Body of pancreas (tissue), 4 donors: ENCODE results near the gene NGDN. TPM values are rescaled to one million over a fixed set of nuclear protein-coding genes. Genes with fewer than 3 reads are reported as not detected.

Source experiments
- ATAC-seq: fragments of 150-250 bp; one replicate; pipeline ENCODE4 v1.9.1; 2016
- DNase-seq, 4 donors: peaks; one replicate each; pipeline ENCODE4 v3.0.0-alpha.2; 2019
- H3K27ac ChIP-seq, 4 donors: fragments of 200-600 bp; sonication (generic); 1 replicate in 3 of 4; 2 replicates in 1 of 4; pipeline versions ENCODE4 v1.5.1 to v1.6.1; 2016 to 2019; ENCODE audit warnings: mild to moderate bottlenecking in 1 of 4, mixed read lengths in 1 of 4, moderate library complexity in 1 of 4
- H3K27me3 ChIP-seq, 2 donors: fragments of 200-600 bp; sonication (generic); one replicate each; pipeline ENCODE4 v1.6.0; 2016; ENCODE audit warnings: mild to moderate bottlenecking in 1 of 2
- H3K36me3 ChIP-seq, 2 donors: fragments of 200-600 bp; sonication (generic); replicated peaks in 1 of 2; 2 replicates each; pipeline ENCODE4 v1.5.1; 2016; ENCODE audit warnings: low read depth in 2 of 2; ENCODE audit not compliant: insufficient read depth in 1 of 2
- H3K4me1 ChIP-seq: fragments of 200-600 bp; sonication (generic); one replicate; pipeline ENCODE4 v1.6.0; 2016
- H3K4me3 ChIP-seq, 2 donors: fragments of 200-600 bp; sonication (generic); 1 replicate in 1 of 2; 2 replicates in 1 of 2; pipeline ENCODE4 v1.5.1; 2016 to 2019
- H3K9me3 ChIP-seq, 3 donors: fragments of 200-600 bp; sonication (generic); 1 replicate in 2 of 3; 2 replicates in 1 of 3; pipeline ENCODE4 v1.5.1; 2016
- CTCF ChIP-seq, 7 experiments: fragments of 450-650 bp in 4 of 7; fragments of 200-600 bp in 3 of 7; sonication (generic) in 3 of 7; IDR thresholded peaks; one replicate each; pipeline ENCODE4 v1.5.1; 2016 to 2019; ENCODE audit warnings: antibody characterized with exemption in 7 of 7
- POLR2A ChIP-seq, 3 donors: fragments of 450-650 bp; IDR thresholded peaks; one replicate each; pipeline ENCODE4 v1.6.1; 2016; ENCODE audit warnings: antibody characterized with exemption in 3 of 3, mild to moderate bottlenecking in 2 of 3
- WGBS, 2 donors: methylation state at CpG; one replicate each; pipeline ENCODE4 v1.1.5; 2017; 5-methylcytosine and 5-hydroxymethylcytosine counted together
- intact Hi-C: fragments of 100-400 bp; cut with DNase I; formaldehyde crosslinking; loops from one replicate; pipeline ENCODE4 v1.15.1; 2023
- total RNA-seq, 2 donors: library from RNA; depleted of rRNA; stranded (reverse); fragments of >200 nt; gene quantifications; one replicate each; pipeline ENCODE4 v1.1.0, GENCODE V29; 2016

NGDN gene
- total RNA-seq, 2 donors from 2014 or later: 29.0 to 31.6 TPM

DNA sequence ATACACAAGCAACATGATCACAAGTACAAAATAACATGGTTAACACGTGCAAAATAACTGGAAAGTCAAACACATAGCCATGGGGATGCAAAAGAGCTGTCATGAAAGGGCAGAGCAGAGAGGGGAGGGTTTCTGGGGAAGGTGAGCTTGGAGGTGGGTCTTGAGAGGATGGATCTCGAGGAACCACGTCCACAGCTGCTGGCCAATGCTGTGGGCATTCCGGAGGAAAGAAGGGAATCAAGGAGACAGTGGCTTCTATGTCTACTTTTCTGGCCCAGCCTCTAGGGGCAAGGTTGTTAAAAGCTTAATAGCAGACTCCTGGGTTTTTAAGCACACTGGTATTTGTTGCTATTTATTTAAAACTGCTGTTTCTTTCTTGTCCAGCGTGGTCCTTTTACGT is 25.6 kb upstream of the NGDN start:
- intact Hi-C loops: no loop called here
- Histone ChIP-seq H3K9me3 (no peaks in the 10 kb centered on the region), H3K27me3 (no peaks in the 10 kb centered on the region), H3K4me1 (peaks cover 14% of the 10 kb centered on the region), H3K27ac (no peak overlapping the region), H3K36me3 (no peaks in the 10 kb centered on the region), H3K4me3 (no peak overlapping the region)
- ATAC-seq (no peak), DNase-seq (no peak)
- 69 to 73% methylated on average over 6 of the region's 6 CpGs for WGBS, 2 donors
- TF ChIP-seq POLR2A (IDR thresholded peaks at IDR 0.05) (no peak), CTCF (IDR thresholded peaks at IDR 0.05) (no peak)

DNA sequence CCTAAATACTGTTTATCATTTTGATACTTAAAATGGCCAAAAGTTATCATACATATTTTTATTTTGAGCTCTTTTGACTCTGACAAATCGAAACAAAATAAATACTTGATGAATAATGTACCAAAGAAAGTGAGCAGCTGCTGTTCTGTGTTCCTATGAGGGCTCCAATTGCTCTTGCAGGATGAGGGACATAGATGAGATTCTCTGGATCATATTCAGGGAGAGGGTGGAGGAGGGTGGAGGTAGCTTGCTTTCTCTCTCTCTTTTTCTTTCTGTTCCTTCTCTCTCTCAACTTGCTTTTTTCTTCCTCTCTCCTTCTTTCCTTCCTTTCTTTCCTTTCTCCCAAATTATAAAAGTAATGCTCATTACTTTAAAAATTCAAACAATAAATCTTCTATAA is 25.2 kb upstream of the NGDN start:
- Histone ChIP-seq H3K4me1 (peaks cover 14% of the 10 kb centered on the region), H3K27ac (no peak overlapping the region), H3K27me3 (no peaks in the 10 kb centered on the region), H3K9me3 (no peaks in the 10 kb centered on the region), H3K36me3 (no peaks in the 10 kb centered on the region), H3K4me3 (no peak overlapping the region)
- WGBS, 2 donors: 34 to 39% methylated on average over 1 of the region's 1 CpG
- TF ChIP-seq CTCF (IDR thresholded peaks at IDR 0.05): no peak
- no peak for TF ChIP-seq POLR2A (IDR thresholded peaks at IDR 0.05)
- intact Hi-C loops: no loop called here
- no peak for DNase-seq
- no peak for ATAC-seq

GRCh38 chr14:23445773-23446172 is 23.7 kb upstream of the NGDN start:
- no peak for DNase-seq
- no peaks in the 10 kb centered on the region for H3K9me3 ChIP-seq

DNA sequence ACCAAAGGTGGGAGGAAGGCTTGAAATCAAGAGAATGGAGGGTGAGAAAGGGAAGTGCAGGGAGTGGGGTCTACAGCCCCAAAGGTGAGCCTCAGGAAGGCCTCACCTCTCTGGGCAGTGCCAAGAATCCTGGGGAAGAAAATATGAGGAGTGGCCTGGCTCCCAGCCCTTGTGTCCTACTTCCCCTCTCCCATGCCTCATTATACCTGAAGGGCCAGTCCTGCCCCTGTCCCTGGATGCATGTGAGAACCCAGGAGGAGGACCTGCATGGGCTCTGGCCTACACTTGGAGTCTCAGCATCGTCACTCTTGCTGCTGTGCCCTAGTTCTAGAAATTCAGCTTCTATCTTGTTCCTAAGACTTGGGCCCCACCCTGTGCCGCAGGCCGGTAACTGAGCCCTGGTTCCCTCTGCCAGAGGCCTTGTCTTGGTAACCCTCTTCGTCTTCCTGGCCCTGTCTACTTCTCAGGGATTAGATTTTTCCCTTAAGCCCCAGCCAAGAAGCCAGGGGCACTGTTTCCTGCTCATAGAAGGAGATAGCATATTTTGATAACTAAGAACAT is 23.1 kb upstream of the NGDN start:
- intact Hi-C loops: no loop called here
- ATAC-seq: no peak
- no peaks in the 10 kb centered on the region for H3K9me3 ChIP-seq
- 82 to 86% methylated on average over 4 of the region's 4 CpGs for WGBS, 2 donors
- no peaks in the 10 kb centered on the region for H3K27me3 ChIP-seq
- no peak overlapping the region for H3K27ac ChIP-seq
- TF ChIP-seq CTCF (IDR thresholded peaks at IDR 0.05): no peak
- no peak for TF ChIP-seq POLR2A (IDR thresholded peaks at IDR 0.05)
- H3K4me1 ChIP-seq: peaks cover 14% of the 10 kb centered on the region
- no peaks in the 10 kb centered on the region for H3K36me3 ChIP-seq
- H3K4me3 ChIP-seq: no peak overlapping the region
- DNase-seq: no peak

More at GRCh38 chr14:23445773-23446172, 23.7 kb upstream of the NGDN start:
- ATAC-seq: no peak
- H3K27me3 ChIP-seq: no peaks in the 10 kb centered on the region
- peaks cover 14% of the 10 kb centered on the region for H3K4me1 ChIP-seq
- H3K27ac ChIP-seq: no peak overlapping the region
- no peaks in the 10 kb centered on the region for H3K36me3 ChIP-seq
- intact Hi-C loops: no loop called here
- WGBS, 2 donors: 61 to 63% methylated on average over 4 of the region's 4 CpGs
- no peak overlapping the region for H3K4me3 ChIP-seq
- TF ChIP-seq POLR2A (IDR thresholded peaks at IDR 0.05) (no peak), CTCF (IDR thresholded peaks at IDR 0.05) (no peak)
